T-helper 1 cell treated with Interleukin-12 subunit alpha and Interleukin-12 subunit beta and Interleukin-4 antibody, amounts not matched to agents 30 μg/mL and 1 μg/mL, for 36 hours (primary cell): Measurements from ENCODE around the gene FRAS1.
"Not testable (repeated sequence)": the region's sequence is repeated elsewhere in the genome, so short reads cannot be mapped to it uniquely, and the experiment has no call there.

Experiments
- H3K27ac Mint-ChIP-seq: one replicate; pipeline ENCODE4 v1.8.0; 2021; ENCODE audit warnings: mild to moderate bottlenecking, mixed read lengths
- H3K27me3 Mint-ChIP-seq: one replicate; pipeline ENCODE4 v1.8.0; 2021; ENCODE audit warnings: low read depth, mixed read lengths
- H3K36me3 Mint-ChIP-seq: one replicate; pipeline ENCODE4 v1.8.0; 2021; ENCODE audit warnings: low read depth, mixed read lengths
- H3K4me1 Mint-ChIP-seq: one replicate; pipeline ENCODE4 v1.8.0; 2021; ENCODE audit warnings: low read depth, mixed read lengths
- H3K4me3 Mint-ChIP-seq: one replicate; pipeline ENCODE4 v1.8.0; 2021; ENCODE audit warnings: mild to moderate bottlenecking, moderate library complexity, mixed read lengths
- H3K9me3 Mint-ChIP-seq: one replicate; pipeline ENCODE4 v1.8.0; 2021; ENCODE audit warnings: mixed read lengths

Gene FRAS1

GRCh38 chr4:78482281-78482680 lies 425.2 kb downstream of the FRAS1 start:
- H3K27ac Mint-ChIP-seq = no peak overlapping the region
- no peaks in the 10 kb centered on the region for H3K36me3 Mint-ChIP-seq
- H3K9me3 Mint-ChIP-seq = no peaks in the 10 kb centered on the region
- H3K4me3 Mint-ChIP-seq = no peak overlapping the region
- peaks cover 15% of the 10 kb centered on the region for H3K27me3 Mint-ChIP-seq
- no peaks in the 10 kb centered on the region for H3K4me1 Mint-ChIP-seq

GRCh38 chr4:78483811-78484210 lies 426.7 kb downstream of the FRAS1 start:
- peaks cover 15% of the 10 kb centered on the region for H3K27me3 Mint-ChIP-seq
- H3K27ac Mint-ChIP-seq = no peak overlapping the region
- H3K4me1 Mint-ChIP-seq = no peaks in the 10 kb centered on the region
- no peak overlapping the region for H3K4me3 Mint-ChIP-seq
- no peaks in the 10 kb centered on the region for H3K36me3 Mint-ChIP-seq
- no peaks in the 10 kb centered on the region for H3K9me3 Mint-ChIP-seq

GRCh38 chr4:78484574-78484973 lies 427.5 kb downstream of the FRAS1 start:
- Mint-ChIP-seq H3K27me3 (peaks cover 16% of the 10 kb centered on the region), H3K4me3 (no peak overlapping the region), H3K4me1 (no peaks in the 10 kb centered on the region), H3K9me3 (no peaks in the 10 kb centered on the region), H3K36me3 (no peaks in the 10 kb centered on the region), H3K27ac (no peak overlapping the region)

GRCh38 chr4:78493731-78494130 lies 436.6 kb downstream of the FRAS1 start:
- no peaks in the 10 kb centered on the region for H3K36me3 Mint-ChIP-seq
- H3K9me3 Mint-ChIP-seq = no peaks in the 10 kb centered on the region
- no peak overlapping the region for H3K4me3 Mint-ChIP-seq
- no peak overlapping the region for H3K27ac Mint-ChIP-seq
- no peaks in the 10 kb centered on the region for H3K4me1 Mint-ChIP-seq
- H3K27me3 Mint-ChIP-seq = peaks cover 32% of the 10 kb centered on the region

GRCh38 chr4:78496021-78496643 lies 439.0 kb downstream of the FRAS1 start:
- H3K9me3 Mint-ChIP-seq = no peaks in the 10 kb centered on the region
- H3K4me3 Mint-ChIP-seq = no peak overlapping the region
- H3K4me1 Mint-ChIP-seq = no peaks in the 10 kb centered on the region
- H3K36me3 Mint-ChIP-seq = no peaks in the 10 kb centered on the region
- H3K27me3 Mint-ChIP-seq = peaks cover 24% of the 10 kb centered on the region
- no peak overlapping the region for H3K27ac Mint-ChIP-seq

- not testable (repeated sequence) for H3K4me3 Mint-ChIP-seq, H3K27ac Mint-ChIP-seq, H3K4me1 Mint-ChIP-seq, H3K36me3 Mint-ChIP-seq, H3K9me3 Mint-ChIP-seq
- H3K27me3 Mint-ChIP-seq = peaks cover 24% of the 10 kb centered on the region
Observed at GRCh38 chr4:78506260-78506659, 449.1 kb downstream of the FRAS1 start.

- Mint-ChIP-seq H3K27ac (no peak overlapping the region), H3K36me3 (no peaks in the 10 kb centered on the region), H3K4me1 (no peaks in the 10 kb centered on the region), H3K4me3 (no peak overlapping the region), H3K27me3 (peaks cover 13% of the 10 kb centered on the region), H3K9me3 (no peaks in the 10 kb centered on the region)
Observed at GRCh38 chr4:78509043-78509442, 451.9 kb downstream of the FRAS1 start.

- H3K27me3 Mint-ChIP-seq = peaks cover 8% of the 10 kb centered on the region
- no peak overlapping the region for H3K4me3 Mint-ChIP-seq
- no peaks in the 10 kb centered on the region for H3K9me3 Mint-ChIP-seq
- no peaks in the 10 kb centered on the region for H3K36me3 Mint-ChIP-seq
- no peaks in the 10 kb centered on the region for H3K4me1 Mint-ChIP-seq
- H3K27ac Mint-ChIP-seq = no peak overlapping the region
Observed at GRCh38 chr4:78510108-78510507, 453.0 kb downstream of the FRAS1 start.

GRCh38 chr4:78510681-78511080 lies 453.6 kb downstream of the FRAS1 start:
- Mint-ChIP-seq H3K27ac (no peak overlapping the region), H3K4me3 (no peak overlapping the region), H3K27me3 (peaks cover 3% of the 10 kb centered on the region), H3K4me1 (no peaks in the 10 kb centered on the region), H3K9me3 (no peaks in the 10 kb centered on the region), H3K36me3 (no peaks in the 10 kb centered on the region)

- Mint-ChIP-seq H3K4me3 (no peak overlapping the region), H3K36me3 (no peaks in the 10 kb centered on the region), H3K4me1 (no peaks in the 10 kb centered on the region), H3K9me3 (no peaks in the 10 kb centered on the region), H3K27ac (no peak overlapping the region), H3K27me3 (peaks cover under 1% of the 10 kb centered on the region)
Observed at GRCh38 chr4:78512357-78512920, 455.3 kb downstream of the FRAS1 start.

GRCh38 chr4:78513411-78513975 lies 456.4 kb downstream of the FRAS1 start:
- no peak overlapping the region for H3K27ac Mint-ChIP-seq
- no peak overlapping the region for H3K4me3 Mint-ChIP-seq
- no peaks in the 10 kb centered on the region for H3K36me3 Mint-ChIP-seq
- H3K4me1 Mint-ChIP-seq = no peaks in the 10 kb centered on the region
- no peaks in the 10 kb centered on the region for H3K9me3 Mint-ChIP-seq
- no peaks in the 10 kb centered on the region for H3K27me3 Mint-ChIP-seq

GRCh38 chr4:78517050-78517652 lies 460.0 kb downstream of the FRAS1 start:
- Mint-ChIP-seq H3K27me3 (peaks cover 11% of the 10 kb centered on the region), H3K4me1 (no peaks in the 10 kb centered on the region), H3K27ac (no peak overlapping the region), H3K36me3 (no peaks in the 10 kb centered on the region), H3K4me3 (no peak overlapping the region), H3K9me3 (no peaks in the 10 kb centered on the region)

- Mint-ChIP-seq H3K36me3 (no peaks in the 10 kb centered on the region), H3K27ac (no peak overlapping the region), H3K27me3 (peaks cover 11% of the 10 kb centered on the region), H3K4me3 (no peak overlapping the region), H3K9me3 (no peaks in the 10 kb centered on the region), H3K4me1 (no peaks in the 10 kb centered on the region)
Observed at GRCh38 chr4:78518561-78518960, 461.4 kb downstream of the FRAS1 start.

GRCh38 chr4:78519962-78520361 lies 462.8 kb downstream of the FRAS1 start:
- H3K27ac Mint-ChIP-seq = no peak overlapping the region
- no peaks in the 10 kb centered on the region for H3K36me3 Mint-ChIP-seq
- peaks cover 25% of the 10 kb centered on the region for H3K27me3 Mint-ChIP-seq

GRCh38 chr4:78520808-78521226 lies 463.7 kb downstream of the FRAS1 start:
- H3K27me3 Mint-ChIP-seq = peaks cover 25% of the 10 kb centered on the region
- no peaks in the 10 kb centered on the region for H3K4me1 Mint-ChIP-seq
- no peaks in the 10 kb centered on the region for H3K9me3 Mint-ChIP-seq
- no peaks in the 10 kb centered on the region for H3K36me3 Mint-ChIP-seq
- H3K27ac Mint-ChIP-seq = no peak overlapping the region
- no peak overlapping the region for H3K4me3 Mint-ChIP-seq

More at GRCh38 chr4:78519962-78520361, 462.8 kb downstream of the FRAS1 start:
- Mint-ChIP-seq H3K9me3 (no peaks in the 10 kb centered on the region), H3K4me3 (no peak overlapping the region), H3K4me1 (no peaks in the 10 kb centered on the region)
